Mucosa of stomach (tissue), 1 donor: ENCODE data around the gene OR5B21.

Experiments used
- H3K27me3 ChIP-seq: one replicate; pipeline ENCODE4 v1.7.0; 2013; ENCODE audit warnings: mild to moderate bottlenecking, low read length; ENCODE audit not compliant: control insufficient read depth, insufficient read depth
- H3K36me3 ChIP-seq: one replicate; pipeline ENCODE4 v1.7.0; 2013; ENCODE audit warnings: low read length; ENCODE audit not compliant: control insufficient read depth, insufficient read depth
- H3K4me1 ChIP-seq: one replicate; pipeline ENCODE4 v1.7.0; 2013; ENCODE audit warnings: mild to moderate bottlenecking, low read length; ENCODE audit not compliant: control insufficient read depth, insufficient read depth
- H3K4me3 ChIP-seq: one replicate; pipeline ENCODE4 v1.7.0; 2013; ENCODE audit warnings: low read length
- H3K9ac ChIP-seq: one replicate; pipeline ENCODE4 v1.7.0; 2013; ENCODE audit warnings: mild to moderate bottlenecking, low read length, moderate library complexity
- H3K9me3 ChIP-seq: one replicate; pipeline ENCODE4 v1.7.0; 2013; ENCODE audit warnings: mild to moderate bottlenecking, low read length, moderate library complexity; ENCODE audit not compliant: control insufficient read depth
- donor health status: Pancreatic carcinoma.

The OR5B21 gene

DNA sequence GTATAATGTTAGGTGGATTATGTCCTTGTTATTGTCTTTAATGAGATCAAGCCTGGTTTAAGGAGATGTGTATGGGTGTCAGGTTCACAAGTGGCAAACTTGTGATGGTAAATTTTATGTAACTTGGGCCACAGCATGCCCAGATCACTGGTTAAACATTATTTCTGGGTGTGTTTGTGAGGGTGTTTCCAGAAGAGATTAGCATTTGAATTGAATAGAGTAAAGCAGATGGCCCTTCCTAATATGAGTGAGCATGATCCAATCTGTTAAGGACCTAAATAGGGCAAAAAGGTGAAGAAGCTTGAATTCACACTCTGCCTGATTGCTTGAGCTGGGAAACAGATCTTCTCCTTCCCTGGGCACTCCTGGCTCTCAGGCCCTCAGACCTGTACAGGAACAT lies 20.7 kb downstream of the OR5B21 start:
- H3K4me1 ChIP-seq = no peaks in the 10 kb centered on the region
- no peaks in the 10 kb centered on the region for H3K27me3 ChIP-seq
- H3K4me3 ChIP-seq = no peak overlapping the region
- no peaks in the 10 kb centered on the region for H3K9me3 ChIP-seq
- H3K9ac ChIP-seq = no peak overlapping the region
- no peaks in the 10 kb centered on the region for H3K36me3 ChIP-seq

GRCh38 chr11:58485961-58486360 lies 21.9 kb downstream of the OR5B21 start:
- Histone ChIP-seq H3K36me3 (no peaks in the 10 kb centered on the region), H3K27me3 (no peaks in the 10 kb centered on the region), H3K9ac (no peak overlapping the region), H3K9me3 (no peaks in the 10 kb centered on the region), H3K4me1 (no peaks in the 10 kb centered on the region), H3K4me3 (no peak overlapping the region)

- Histone ChIP-seq H3K4me3 (no peak overlapping the region), H3K4me1 (no peaks in the 10 kb centered on the region), H3K36me3 (no peaks in the 10 kb centered on the region), H3K9me3 (no peaks in the 10 kb centered on the region), H3K9ac (no peak overlapping the region), H3K27me3 (no peaks in the 10 kb centered on the region)
These were observed 36.0 kb downstream of the OR5B21 start for GRCh38 chr11:58471892-58472291.

GRCh38 chr11:58466293-58466692 lies 41.6 kb downstream of the OR5B21 start:
- Histone ChIP-seq H3K27me3 (no peaks in the 10 kb centered on the region), H3K9ac (no peak overlapping the region), H3K4me1 (no peaks in the 10 kb centered on the region), H3K36me3 (no peaks in the 10 kb centered on the region), H3K9me3 (no peaks in the 10 kb centered on the region), H3K4me3 (no peak overlapping the region)

DNA sequence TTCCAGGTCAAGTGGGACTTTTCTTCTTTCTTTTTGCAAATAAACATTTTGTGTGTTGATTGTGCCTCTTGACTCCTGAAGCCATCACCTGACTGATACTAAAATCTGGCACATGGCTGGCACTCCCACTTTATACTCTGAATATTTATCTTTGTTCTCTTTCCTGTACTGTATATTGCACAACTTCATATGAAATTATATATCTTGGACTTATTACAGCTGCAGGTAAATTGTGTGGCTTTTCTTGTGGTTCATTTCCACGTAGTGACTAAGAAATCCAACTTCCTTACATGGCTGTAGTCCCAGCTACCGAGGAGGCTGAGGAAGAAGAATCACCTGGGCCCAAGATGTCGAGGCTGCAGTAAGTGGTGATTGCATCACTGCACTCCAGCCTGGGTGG lies 42.2 kb downstream of the OR5B21 start:
- Histone ChIP-seq H3K9me3 (no peaks in the 10 kb centered on the region), H3K36me3 (no peaks in the 10 kb centered on the region), H3K27me3 (no peaks in the 10 kb centered on the region), H3K4me3 (no peak overlapping the region), H3K9ac (no peak overlapping the region), H3K4me1 (no peaks in the 10 kb centered on the region)
